H1 (cell line): ENCODE results near the gene LRRTM4. TPM values are rescaled to one million over a fixed set of nuclear protein-coding genes. Genes with fewer than 3 reads are reported as not detected.

Experiments used
- SIN3A ChIP-seq, 2 experiments: IDR thresholded peaks in 1 of 2; conservative IDR thresholded peaks in 1 of 2; 2 replicates each; pipeline ENCODE4 v1.6.1; 2011 to 2012; ENCODE audit warnings: low read length in 2 of 2, improper control_type of control experiment in 1 of 2, low read depth in 1 of 2, mild to moderate bottlenecking in 1 of 2
- polyA plus RNA-seq, 7 experiments: library from polyadenylated mRNA; depleted of rRNA in 3 of 7; stranded (reverse) in 5 of 7; unstranded in 2 of 7; fragments of >200 nt in 5 of 7; fragments of 200-250 nt in 2 of 7; gene quantifications; 1 replicate in 5 of 7; 2 replicates in 1 of 7; 4 replicates in 1 of 7; pipeline versions ENCODE4 v1.2.1 to v1.2.3, GENCODE V29; 2011 to 2013; ENCODE audit warnings: missing spikeins in 2 of 7, mixed read lengths in 2 of 7
- total RNA-seq: library from RNA; stranded (reverse); fragmentation: NEBNext Ultra II Directional; extraction: Animal tissue kit (Norgen Biotek cat#: 25700); gene quantifications from 2 replicates; pipeline ENCODE4 v1.2.1, GENCODE V29; 2021

Gene LRRTM4
- total and polyA plus RNA-seq, 2 of the 8 experiments (the other 6 are each of a cell fraction or from before 2014, with no cell fraction given): 3.6 to 9.5 TPM

DNA sequence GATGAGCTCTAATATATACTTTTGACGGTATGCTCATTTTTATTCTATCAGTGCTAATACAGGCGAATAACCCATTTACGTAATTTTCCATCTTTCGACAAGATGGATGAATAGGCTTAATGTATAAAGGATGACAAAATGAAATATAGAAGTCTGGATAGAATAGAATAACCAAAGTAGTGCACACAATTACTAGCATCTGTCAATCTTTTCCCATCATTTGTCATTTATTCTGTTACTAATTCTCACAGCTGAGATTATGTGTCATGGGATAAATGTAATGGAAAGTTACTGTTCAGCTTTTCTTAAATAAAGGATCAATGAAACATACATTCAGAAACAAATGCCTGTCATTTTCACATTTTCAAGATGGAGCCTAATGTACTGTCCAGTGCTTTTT is 548.6 kb downstream of the LRRTM4 start (continued):
- TF ChIP-seq SIN3A (conservative IDR thresholded peaks at IDR 0.05 in 1 of 2, IDR thresholded peaks at IDR 0.05 in 1 of 2; ENCODE audit: low read depth in 1 of 2, low read length in 2 of 2): no peak
